HG03108 (cell line): ENCODE results near the gene IBSP.

Experiments
- ATAC-seq: cut with Tn5 transposase; IDR thresholded peaks from one replicate; pipeline ENCODE4 v1.9.1; 2021; ENCODE audit warnings: moderate library complexity; ENCODE audit not compliant: unreplicated experiment

The IBSP gene

DNA sequence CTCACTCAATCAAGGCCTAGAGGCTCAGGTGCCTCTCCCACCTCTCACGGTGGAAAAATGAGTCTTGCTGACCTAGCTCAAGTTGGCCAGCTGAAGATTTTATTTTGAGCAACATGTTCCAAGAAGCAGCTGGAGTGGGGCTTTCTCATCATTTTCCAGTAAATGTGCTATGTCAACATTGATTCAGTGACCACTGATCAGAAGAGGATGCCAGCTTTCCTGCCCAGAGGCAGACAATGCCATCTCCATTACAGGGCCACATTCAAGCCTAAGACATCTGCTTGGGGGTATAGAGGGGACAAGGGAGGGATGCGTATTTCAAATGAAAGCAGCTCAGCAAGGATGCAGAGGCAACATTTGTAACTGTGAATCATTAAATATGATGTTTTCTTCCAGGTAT is 36.4 kb downstream of the IBSP start:
- no peak for ATAC-seq

DNA sequence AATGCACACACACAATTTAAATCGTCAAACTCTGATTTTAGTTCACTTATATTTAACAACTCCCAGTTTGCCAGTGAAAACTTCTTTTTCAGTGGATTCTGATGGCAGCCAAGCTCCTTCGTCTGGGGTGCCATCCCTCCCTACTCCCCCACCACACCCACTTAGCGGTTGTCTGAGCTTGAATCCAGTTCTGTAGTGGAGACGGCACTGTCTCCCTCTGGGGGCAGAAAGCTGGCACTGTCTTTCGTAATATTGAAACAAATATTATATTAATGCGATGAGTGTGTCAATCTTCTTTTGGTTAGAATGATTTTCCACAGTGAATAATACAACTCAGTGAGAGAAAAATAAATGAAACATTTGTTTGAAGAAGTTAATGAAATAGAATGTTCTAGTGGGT is 38.9 kb downstream of the IBSP start:
- ATAC-seq, result no peak

DNA sequence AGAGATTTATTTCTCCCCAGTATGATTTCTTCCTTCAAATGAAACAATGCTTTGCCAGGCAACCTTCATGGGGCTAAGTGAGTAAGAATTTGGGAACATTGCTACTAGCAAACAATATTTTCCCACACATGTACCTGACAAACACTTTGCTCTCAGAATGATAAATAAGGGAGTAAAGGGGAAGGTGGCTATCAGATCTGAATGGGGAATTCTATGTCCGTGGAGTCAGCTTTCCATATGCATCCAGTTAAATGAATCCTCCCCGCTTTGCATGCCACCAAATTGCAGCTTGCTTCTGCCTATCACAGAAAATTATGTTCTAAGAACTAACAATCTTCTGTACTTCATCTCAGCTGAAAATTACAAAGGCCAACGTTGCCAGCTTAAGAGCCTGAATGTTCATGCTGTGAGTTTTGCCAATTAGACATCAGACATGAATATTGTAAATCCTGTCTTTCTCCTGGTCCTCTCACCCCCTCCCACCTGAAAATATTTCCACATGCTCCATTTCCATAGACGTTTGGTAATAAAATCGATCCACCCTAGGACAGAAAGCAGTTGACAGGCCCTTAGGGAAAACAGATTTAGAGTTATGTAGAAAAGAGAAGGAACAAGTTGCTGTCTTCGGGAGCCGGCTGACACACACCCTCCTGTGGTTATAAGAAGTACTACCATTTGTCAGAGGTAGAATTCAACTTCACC is 39.7 kb downstream of the IBSP start:
- no peak for ATAC-seq

DNA sequence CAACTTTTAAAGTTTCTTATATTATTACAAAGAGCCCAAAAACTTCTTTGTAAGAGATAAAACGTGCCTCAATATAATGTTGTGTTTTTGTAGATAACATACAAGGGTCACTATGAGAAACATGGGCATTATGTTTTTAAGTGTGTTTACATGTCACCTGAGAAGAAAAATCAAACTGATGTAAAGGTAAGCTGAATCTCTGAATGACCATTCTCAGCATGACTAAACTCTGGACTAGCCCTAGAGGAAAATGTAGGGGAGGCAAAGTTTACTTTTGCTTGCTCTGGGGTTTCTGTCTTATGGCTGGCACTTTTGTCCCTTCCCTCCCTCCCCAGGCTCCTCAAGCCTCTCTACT is 40.2 kb downstream of the IBSP start:
- no peak for ATAC-seq

DNA sequence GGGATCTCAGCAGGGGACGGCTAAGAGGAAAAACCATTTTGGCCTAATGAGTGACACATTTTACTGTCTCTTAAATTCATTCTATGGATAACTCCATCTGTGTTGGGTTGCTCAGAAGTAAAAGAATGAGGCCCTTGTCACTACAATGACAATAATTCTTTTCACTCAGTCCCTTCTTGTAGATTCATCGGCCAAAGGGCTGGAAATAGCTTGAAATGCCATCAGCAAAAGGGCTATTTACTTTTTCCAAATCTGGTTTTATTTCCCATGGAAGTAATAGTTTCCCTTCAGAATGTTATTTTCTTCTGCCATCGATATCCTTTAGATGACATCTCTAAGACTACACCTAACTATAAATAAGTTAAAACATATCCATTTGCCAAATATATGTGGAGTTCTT is 40.8 kb downstream of the IBSP start:
- ATAC-seq, result no peak

DNA sequence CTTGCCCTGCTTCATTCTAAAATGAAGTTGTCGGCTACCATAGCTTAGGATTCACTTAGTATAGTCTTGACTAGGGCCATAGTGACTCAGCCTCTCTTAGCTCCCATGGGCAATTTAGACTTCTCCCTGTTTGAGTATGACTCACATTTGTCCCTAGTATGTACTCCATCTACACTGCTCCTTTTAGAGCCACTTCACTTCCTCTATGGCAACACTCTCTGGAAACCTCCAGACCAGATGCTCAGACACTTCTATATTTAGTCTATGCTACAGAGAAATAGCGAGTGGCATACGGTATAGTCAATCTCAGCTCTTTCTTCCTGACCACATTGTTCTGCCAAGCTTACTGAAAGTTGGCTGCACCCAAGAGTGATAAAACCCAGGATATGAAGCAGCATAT is 44.6 kb downstream of the IBSP start:
- ATAC-seq, result no peak

DNA sequence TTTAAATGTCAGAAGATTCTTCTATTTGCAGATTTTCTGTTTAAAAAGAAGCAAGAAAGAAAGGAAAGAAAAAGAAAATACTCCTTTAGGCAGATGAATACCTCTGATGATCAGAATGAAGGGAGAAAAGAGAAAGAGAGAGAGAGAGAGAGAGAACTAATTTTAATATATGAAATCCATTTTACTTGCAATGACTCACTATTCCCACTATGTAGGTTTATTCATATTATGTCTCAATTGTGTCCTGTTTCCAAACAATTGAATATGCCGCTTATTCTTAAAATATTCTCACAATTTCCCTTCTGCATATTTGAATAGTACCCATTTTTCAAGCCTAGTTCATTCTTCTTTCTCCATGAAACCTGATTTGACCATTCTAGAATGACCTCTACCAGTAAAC is 45.1 kb downstream of the IBSP start:
- no peak for ATAC-seq

DNA sequence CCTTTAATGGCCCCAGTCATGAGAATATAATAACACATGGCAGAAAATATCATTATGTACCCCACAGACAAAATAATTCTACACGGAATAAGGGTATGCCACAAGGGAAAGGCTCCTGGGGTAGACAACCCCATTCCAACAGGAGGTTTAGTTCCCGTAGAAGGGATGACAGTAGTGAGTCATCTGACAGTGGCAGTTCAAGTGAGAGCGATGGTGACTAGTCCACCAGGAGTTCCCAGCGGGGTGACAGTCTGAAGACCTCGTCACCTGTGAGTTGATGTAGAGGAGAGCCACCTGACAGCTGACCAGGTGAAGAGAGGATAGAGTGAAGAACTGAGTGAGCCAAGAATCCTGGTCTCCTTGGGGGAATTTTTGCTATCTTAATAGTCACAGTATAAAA is 46.9 kb downstream of the IBSP start:
- ATAC-seq, result no peak

DNA sequence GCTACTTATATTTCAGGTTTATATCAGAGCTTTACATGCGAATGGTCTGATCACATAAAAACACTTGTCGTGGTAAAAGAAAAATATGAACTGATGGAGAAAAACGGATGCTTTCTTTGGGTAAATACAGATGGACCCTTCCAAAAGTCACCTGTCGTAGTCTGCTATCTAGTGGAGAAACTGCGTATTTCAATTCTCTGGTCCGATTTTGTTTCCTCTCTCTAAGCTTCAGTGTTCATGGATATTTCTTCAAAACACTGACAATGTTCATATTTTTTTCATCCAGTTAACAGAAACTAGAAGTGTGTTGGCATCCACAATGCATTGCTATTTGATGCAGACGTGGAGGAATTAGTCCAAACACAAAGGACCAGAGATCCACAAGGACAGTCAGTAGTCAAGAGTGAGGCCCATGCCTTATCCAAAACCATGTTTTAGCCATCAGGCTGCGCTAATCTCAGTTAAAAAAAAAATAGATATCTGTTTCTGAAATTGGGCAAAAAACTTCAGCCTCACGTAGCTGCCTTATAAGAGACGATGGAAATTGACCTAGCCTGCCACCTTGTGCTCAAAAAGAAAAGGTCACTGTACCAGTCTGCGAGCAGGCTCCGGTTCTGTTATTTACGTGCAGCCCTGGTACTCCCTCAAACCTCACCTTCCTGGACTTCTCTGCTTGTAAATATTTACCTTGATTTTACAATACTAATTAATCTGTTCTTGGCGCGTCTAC is 49.4 kb downstream of the IBSP start:
- ATAC-seq, result peak; percentile 77

DNA sequence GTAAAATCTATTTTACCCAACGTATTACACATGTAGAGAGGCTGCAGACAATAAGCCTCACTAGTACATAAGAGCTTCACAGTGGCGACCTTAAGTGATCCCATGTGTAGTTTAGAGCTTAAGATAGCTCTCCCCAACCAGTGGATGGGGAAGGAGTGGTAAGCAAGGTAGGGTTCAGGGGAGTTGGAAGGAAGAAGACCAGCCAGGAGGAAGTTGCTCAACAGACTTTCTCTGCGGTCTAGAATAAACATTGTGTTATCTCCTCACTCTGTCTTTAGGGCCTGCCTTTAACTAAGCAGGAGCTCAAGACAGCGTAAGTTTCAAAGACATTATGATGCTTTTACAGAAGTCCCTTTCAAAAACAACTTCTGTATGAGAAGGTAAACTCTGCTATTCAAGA is 50.3 kb downstream of the IBSP start:
- no peak for ATAC-seq

DNA sequence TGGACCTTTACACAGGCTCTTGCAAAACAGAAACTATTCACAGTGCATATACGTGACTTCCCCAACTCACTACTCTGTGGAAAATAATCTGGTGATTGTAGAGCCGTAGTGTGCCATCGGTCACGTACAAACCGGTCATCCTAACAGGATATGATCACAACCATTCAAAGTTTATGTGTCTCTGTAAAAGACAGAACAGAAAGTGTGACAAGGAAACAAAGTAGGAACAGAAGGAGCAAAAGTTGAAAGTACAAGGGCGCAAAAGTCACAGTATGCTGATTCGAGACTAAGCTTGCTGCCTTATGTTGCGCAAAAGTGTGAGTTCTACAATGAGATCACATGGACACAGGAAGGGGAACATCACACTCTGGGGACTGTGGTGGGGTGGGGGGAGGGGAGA is 52.0 kb downstream of the IBSP start:
- ATAC-seq, result no peak

DNA sequence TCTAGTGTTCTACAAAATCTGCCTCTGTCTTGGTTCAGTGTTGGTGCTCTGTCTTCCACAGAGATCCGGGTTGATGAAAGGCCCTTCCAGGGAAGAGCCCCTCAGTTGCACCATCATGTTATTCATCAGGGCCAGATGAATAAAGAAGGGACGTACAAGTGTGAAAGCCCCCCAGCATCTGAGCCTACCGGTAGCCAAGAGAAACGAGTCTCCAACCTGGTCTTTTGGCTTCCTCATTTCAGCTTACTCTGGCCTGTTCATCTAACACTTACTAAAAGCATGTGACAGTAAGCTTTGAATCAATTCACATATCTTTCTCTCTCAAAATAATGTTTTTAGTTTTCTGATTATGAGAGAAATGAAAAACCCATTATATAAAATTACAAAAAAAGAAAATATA is 52.6 kb downstream of the IBSP start:
- no peak for ATAC-seq

DNA sequence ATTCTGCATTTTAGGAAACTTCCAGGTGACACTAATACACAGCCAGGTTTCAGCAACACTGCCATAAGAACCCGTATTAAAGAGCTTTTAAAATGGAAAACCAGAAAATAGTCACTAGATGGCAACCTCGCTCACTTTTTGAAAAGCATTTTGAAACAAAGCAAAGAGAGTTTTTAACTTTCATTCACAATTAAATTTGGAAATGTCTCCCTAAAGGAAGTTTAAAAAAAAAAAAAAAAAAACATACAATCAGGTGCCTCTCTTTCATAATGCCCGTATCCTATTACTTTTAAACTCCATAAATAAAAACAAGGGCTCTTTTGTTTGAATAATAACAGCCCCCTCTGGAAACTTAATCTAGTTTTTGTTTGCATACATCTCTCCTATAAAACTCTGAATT is 53.8 kb downstream of the IBSP start:
- no peak for ATAC-seq

DNA sequence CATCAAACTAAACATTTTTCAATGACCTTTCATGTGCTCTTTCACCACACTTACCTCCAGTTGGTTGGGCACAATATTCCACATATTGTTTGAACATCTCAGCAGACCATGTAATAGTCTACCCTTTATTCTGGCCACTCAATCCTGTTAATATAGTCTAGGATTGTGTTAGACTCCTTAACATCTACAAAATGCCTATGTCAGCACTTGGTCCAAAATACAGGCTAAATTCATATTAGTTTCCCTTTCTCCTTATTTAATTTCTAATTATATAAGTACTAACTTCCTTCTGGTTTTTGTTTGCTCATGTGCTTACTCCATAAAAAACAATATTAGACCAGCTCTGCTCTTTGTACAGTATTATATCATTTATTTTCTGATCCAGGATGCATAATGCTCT is 54.5 kb downstream of the IBSP start:
- no peak for ATAC-seq

DNA sequence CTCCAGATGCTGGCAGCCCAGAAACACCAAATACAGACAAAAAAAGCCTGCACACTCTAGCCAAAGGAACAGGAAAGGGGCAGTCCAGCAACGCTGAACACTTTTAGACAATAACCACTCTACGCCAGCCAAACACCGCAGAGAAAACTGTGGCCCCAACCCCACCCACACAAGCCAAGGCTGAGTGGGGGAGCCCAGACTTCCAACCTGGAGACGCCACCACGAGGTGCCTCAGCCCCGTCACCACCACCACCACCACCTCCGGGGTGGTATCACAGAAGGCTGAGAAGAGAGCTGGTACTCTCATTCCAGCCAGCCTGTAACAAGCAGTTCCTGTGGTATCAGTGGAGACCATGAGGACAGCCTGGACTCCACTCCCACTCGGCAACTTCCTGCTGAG is 56.2 kb downstream of the IBSP start:
- no peak for ATAC-seq

DNA sequence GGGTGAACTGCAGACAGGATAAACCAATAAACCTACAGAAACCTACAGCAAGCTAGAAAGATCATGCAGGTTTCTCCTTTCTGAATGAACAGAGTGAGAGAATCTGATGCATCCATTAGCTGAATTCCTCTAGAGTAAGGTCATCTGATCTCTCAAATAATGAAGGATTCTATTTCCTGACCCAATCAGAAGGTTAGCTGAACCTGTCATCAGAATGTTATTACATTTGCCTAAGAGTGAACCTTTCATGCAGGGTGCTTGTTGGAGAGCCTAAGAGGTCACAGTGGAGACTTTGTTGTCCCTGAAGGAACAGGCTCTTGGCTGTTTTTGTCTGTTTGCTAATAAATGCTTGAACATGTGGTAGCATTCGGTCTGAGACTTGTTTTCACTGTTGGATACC is 57.5 kb downstream of the IBSP start:
- no peak for ATAC-seq

DNA sequence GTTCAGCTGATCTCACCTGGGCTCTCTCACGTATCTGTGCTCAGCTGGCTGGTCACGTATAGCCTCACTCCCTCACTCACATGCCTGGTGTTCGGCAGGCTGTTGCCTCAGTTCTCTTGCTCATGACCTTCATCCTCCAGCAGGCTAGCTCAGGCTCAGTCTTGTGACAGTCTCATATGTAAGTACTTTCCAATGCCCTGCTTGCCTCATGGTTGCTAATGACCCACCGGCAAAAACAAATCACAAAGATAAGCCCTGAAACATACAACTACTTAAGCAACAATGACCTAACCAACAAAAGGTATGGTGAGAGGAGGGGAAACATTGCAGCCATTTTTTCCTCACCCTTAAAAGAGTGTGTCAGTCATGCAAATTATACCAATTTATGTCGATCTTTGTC is 58.4 kb downstream of the IBSP start:
- ATAC-seq, result no peak
